CD4-positive, alpha-beta T cell (primary cell): ENCODE results near the gene HIVEP3. TPM values are rescaled to one million over a fixed set of nuclear protein-coding genes. Genes with fewer than 3 reads are reported as not detected.

ENCODE experiments used
- ATAC-seq: fragments of 200-7000 bp; cut with Tn5 transposase; one replicate; pipeline ENCODE4 v1.10.0; 2022; ENCODE audit warnings: mild to moderate bottlenecking; ENCODE audit not compliant: poor library complexity
- CTCF ChIA-PET: fragments of 350-600 bp; sonication (Branson Sonifier 250); formaldehyde crosslinking; loops from one replicate; lab custom pipeline; 2021; ENCODE audit warnings: antibody characterized with exemption, inconsistent platforms; lab: Charles Lee
- POLR2A ChIA-PET: fragments of 350-600 bp; sonication (Branson Sonifier 250); formaldehyde crosslinking; loops from one replicate; lab custom pipeline; 2021; ENCODE audit warnings: antibody characterized with exemption, inconsistent platforms; lab: Charles Lee
- DNase-seq, 14 experiments: peaks; one replicate each; pipeline ENCODE4 v3.0.0-alpha.2; 2013 to 2020; ENCODE audit warnings: mixed read lengths in 2 of 14
- H3K27ac ChIP-seq, 2 donors: one replicate each; pipeline versions ENCODE4 v1.5.1 to v1.7.0; 2013; ENCODE audit warnings: low read length in 2 of 2, low read depth in 1 of 2, mild to moderate bottlenecking in 1 of 2
- H3K27me3 ChIP-seq, 2 experiments: 1 replicate in 1 of 2; 2 replicates in 1 of 2; pipeline versions ENCODE4 v1.6.1 to v1.7.0; 2013; ENCODE audit warnings: low read length in 2 of 2, control low read depth in 1 of 2, mild to moderate bottlenecking in 1 of 2, moderate library complexity in 1 of 2; ENCODE audit not compliant: insufficient read depth in 2 of 2, control insufficient read depth in 1 of 2
- H3K36me3 ChIP-seq: one replicate; pipeline ENCODE4 v1.6.1; 2013; ENCODE audit warnings: low read length, control low read depth; ENCODE audit not compliant: insufficient read depth
- H3K4me1 ChIP-seq: one replicate; pipeline ENCODE4 v1.6.1; 2013; ENCODE audit warnings: low read length, control low read depth; ENCODE audit not compliant: insufficient read depth
- H3K4me3 ChIP-seq: one replicate; pipeline ENCODE4 v1.5.1; 2013; ENCODE audit warnings: mild to moderate bottlenecking, low read length, moderate library complexity
- H3K9me3 ChIP-seq, 2 experiments: 1 replicate in 1 of 2; 2 replicates in 1 of 2; pipeline versions ENCODE4 v1.6.1 to v1.7.0; 2013; ENCODE audit warnings: low read length in 2 of 2, mild to moderate bottlenecking in 2 of 2, control low read depth in 1 of 2, moderate library complexity in 1 of 2; ENCODE audit not compliant: control insufficient read depth in 1 of 2, insufficient read depth in 1 of 2
- H3K27ac Mint-ChIP-seq: one replicate; pipeline ENCODE4 v1.8.0; 2020; ENCODE audit warnings: mixed read lengths
- H3K27me3 Mint-ChIP-seq: one replicate; pipeline ENCODE4 v1.8.0; 2021; ENCODE audit warnings: mixed read lengths
- H3K36me3 Mint-ChIP-seq: one replicate; pipeline ENCODE4 v1.8.0; 2021; ENCODE audit warnings: low read depth, mixed read lengths
- H3K4me1 Mint-ChIP-seq: one replicate; pipeline ENCODE4 v1.8.0; 2021; ENCODE audit warnings: low read depth, mixed read lengths
- H3K4me3 Mint-ChIP-seq: one replicate; pipeline ENCODE4 v1.8.0; 2020; ENCODE audit warnings: mild to moderate bottlenecking, mixed read lengths
- H3K9me3 Mint-ChIP-seq: one replicate; pipeline ENCODE4 v1.8.0; 2020; ENCODE audit warnings: mixed read lengths
- CTCF ChIP-seq: fragments of 200-600 bp; IDR thresholded peaks from one replicate; pipeline ENCODE4 v1.8.0; 2022; ENCODE audit warnings: antibody characterized with exemption, mild to moderate bottlenecking
- intact Hi-C, 2 experiments: fragments of 100-400 bp; cut with DNase I in 1 of 2; cut with micrococcal nuclease in 1 of 2; formaldehyde crosslinking; loops; one replicate each; pipeline versions ENCODE4 v1.15.1 to v1.9.0; 2023 to 2025; cut with DNase I, micrococcal nuclease
- total RNA-seq, 174 experiments: library from RNA in 2 of 174; stranded (reverse) in 2 of 174; gene quantifications; one replicate each; pipeline ENCODE4 v1.2.3 and lab custom pipeline; 2021 to 2026

HIVEP3 gene
- total RNA-seq, 2 experiments from 2014 or later, result 5.1 to 5.4 TPM

- ATAC-seq, result no peak
- CTCF ChIA-PET, result no interaction called here
- Mint-ChIP-seq H3K36me3 (no peaks in the 10 kb centered on the region), H3K27ac (no peak overlapping the region), H3K27me3 (no peaks in the 10 kb centered on the region), H3K4me3 (peak overlapping the region; percentile 72), H3K4me1 (peaks cover 77% of the 10 kb centered on the region), H3K9me3 (no peaks in the 10 kb centered on the region)
- Histone ChIP-seq H3K27ac (no peak overlapping the region), H3K36me3 (no peaks in the 10 kb centered on the region), H3K27me3 (no peaks in the 10 kb centered on the region), H3K9me3 (no peaks in the 10 kb centered on the region), H3K4me1 (peaks cover 73% of the 10 kb centered on the region), H3K4me3 (no peak overlapping the region)
- no peak for TF ChIP-seq CTCF
- intact Hi-C loops, result no loop called here
- POLR2A ChIA-PET, result interaction anchor here (8.0 kb wide), 1 partner anchor 13 kb away, joined by 65 read pairs; no protein-coding TSS in a partner anchor
- DNase-seq, result no peak
These were observed 259.6 kb downstream of the HIVEP3 start for GRCh38 chr1:41659159-41659495.

- CTCF ChIA-PET, result interaction anchor here (1.3 kb wide), 1 partner anchor 8 kb away, joined by 3 read pairs; no protein-coding TSS in a partner anchor
- Histone ChIP-seq H3K4me3 (no peak overlapping the region), H3K27me3 (no peaks in the 10 kb centered on the region), H3K4me1 (peaks cover 67% of the 10 kb centered on the region), H3K27ac (no peak overlapping the region), H3K36me3 (no peaks in the 10 kb centered on the region), H3K9me3 (no peaks in the 10 kb centered on the region)
- Mint-ChIP-seq H3K4me1 (peaks cover 73% of the 10 kb centered on the region), H3K36me3 (no peaks in the 10 kb centered on the region), H3K27ac (no peak overlapping the region), H3K27me3 (no peaks in the 10 kb centered on the region), H3K4me3 (peak overlapping the region; percentile 72), H3K9me3 (no peaks in the 10 kb centered on the region)
- DNase-seq, result peak in 2 of 14 experiments; percentile 25 to 43
- intact Hi-C loops, result no loop called here
- ATAC-seq, result no peak
- no peak for TF ChIP-seq CTCF
- POLR2A ChIA-PET, result interaction anchor here (8.0 kb wide), 1 partner anchor 14 kb away, joined by 65 read pairs; no protein-coding TSS in a partner anchor
These were observed 260.1 kb downstream of the HIVEP3 start for GRCh38 chr1:41658431-41659158.

GRCh38 chr1:41657679-41658295, 260.9 kb downstream of the HIVEP3 start:
- Histone ChIP-seq H3K4me3 (no peak overlapping the region), H3K4me1 (peaks cover 60% of the 10 kb centered on the region), H3K27ac (no peak overlapping the region), H3K9me3 (no peaks in the 10 kb centered on the region), H3K36me3 (no peaks in the 10 kb centered on the region), H3K27me3 (no peaks in the 10 kb centered on the region)
- Mint-ChIP-seq H3K4me1 (peaks cover 68% of the 10 kb centered on the region), H3K9me3 (no peaks in the 10 kb centered on the region), H3K36me3 (no peaks in the 10 kb centered on the region), H3K4me3 (peak overlapping the region; percentile 31), H3K27ac (no peak overlapping the region), H3K27me3 (no peaks in the 10 kb centered on the region)
- intact Hi-C loops, result no loop called here
- POLR2A ChIA-PET, result interaction anchor here (1.7 to 8.0 kb wide), 2 partner anchors 15 to 16 kb away, joined by 4 to 65 read pairs; no protein-coding TSS in a partner anchor
- ATAC-seq (no peak), DNase-seq (no peak)
- no peak for TF ChIP-seq CTCF
- CTCF ChIA-PET, result interaction anchor here (1.3 kb wide), 1 partner anchor 9 kb away, joined by 3 read pairs; no protein-coding TSS in a partner anchor
